ENCODE data around the gene IL6.
"Not testable (repeated sequence)": the region's sequence is repeated elsewhere in the genome, so short reads cannot be mapped to it uniquely, and the experiment has no call there.

IL6 gene

GRCh38 chr7:22726907-22727713 lies at the start of gene IL6:
Gene IL6 (plus strand): TSS chr7:22727200. CDS start chr7:22727263, 63 bp downstream.
- peak; percentile 24 for DNase-seq

- DNase-seq: not testable (repeated sequence)
Measured at GRCh38 chr7:22677263-22677662, 49.7 kb upstream of the IL6 start.

GRCh38 chr7:22677680-22678079 lies 49.3 kb upstream of the IL6 start:
- DNase-seq: no peak

- DNase-seq: no peak
Measured at GRCh38 chr7:22680482-22680911, 46.5 kb upstream of the IL6 start.

- no peak for DNase-seq
Measured at GRCh38 chr7:22681312-22681711, 45.7 kb upstream of the IL6 start.

GRCh38 chr7:22681852-22682657 lies 44.9 kb upstream of the IL6 start:
- DNase-seq: no peak

GRCh38 chr7:22683379-22683778 lies 43.6 kb upstream of the IL6 start:
- DNase-seq: no peak

- DNase-seq: no peak
Measured at GRCh38 chr7:22686620-22687019, 40.4 kb upstream of the IL6 start.

GRCh38 chr7:22688084-22688483 lies 38.9 kb upstream of the IL6 start:
- no peak for DNase-seq

- not testable (repeated sequence) for DNase-seq
Measured at GRCh38 chr7:22688934-22689333, 38.1 kb upstream of the IL6 start.

- DNase-seq: no peak
Measured at GRCh38 chr7:22694597-22695207, 32.3 kb upstream of the IL6 start.

- no peak for DNase-seq
Measured at GRCh38 chr7:22695476-22696132, 31.4 kb upstream of the IL6 start.

- DNase-seq: no peak
Measured at GRCh38 chr7:22696541-22697228, 30.3 kb upstream of the IL6 start.

- no peak for DNase-seq
Measured at GRCh38 chr7:22697322-22697859, 29.6 kb upstream of the IL6 start.

GRCh38 chr7:22697876-22698606 lies 29.0 kb upstream of the IL6 start:
- DNase-seq: no peak

- no peak for DNase-seq
Measured at GRCh38 chr7:22698767-22699166, 28.2 kb upstream of the IL6 start.

GRCh38 chr7:22700559-22701002 lies 26.4 kb upstream of the IL6 start:
- DNase-seq: no peak

- DNase-seq: no peak
Measured at GRCh38 chr7:22702516-22702915, 24.5 kb upstream of the IL6 start.

- DNase-seq: not testable (repeated sequence)
Measured at GRCh38 chr7:22703107-22703855, 23.7 kb upstream of the IL6 start.

GRCh38 chr7:22703978-22704610 lies 22.9 kb upstream of the IL6 start:
- not testable (repeated sequence) for DNase-seq
